ENCODE results near the gene MIA2. TPM values are rescaled to one million over a fixed set of nuclear protein-coding genes. Genes with fewer than 3 reads are reported as not detected.
"Not testable (repeated sequence)": the region's sequence is repeated elsewhere in the genome, so short reads cannot be mapped to it uniquely, and the experiment has no call there.

Gene MIA2
- total RNA-seq, 6 experiments from 2014 or later, result 58.7 to 90.8 (median 73.6) TPM

GRCh38 chr14:39231751-39232553 lies 1.8 kb upstream of the MIA2 start:
- TF ChIP-seq, protein P1, sequence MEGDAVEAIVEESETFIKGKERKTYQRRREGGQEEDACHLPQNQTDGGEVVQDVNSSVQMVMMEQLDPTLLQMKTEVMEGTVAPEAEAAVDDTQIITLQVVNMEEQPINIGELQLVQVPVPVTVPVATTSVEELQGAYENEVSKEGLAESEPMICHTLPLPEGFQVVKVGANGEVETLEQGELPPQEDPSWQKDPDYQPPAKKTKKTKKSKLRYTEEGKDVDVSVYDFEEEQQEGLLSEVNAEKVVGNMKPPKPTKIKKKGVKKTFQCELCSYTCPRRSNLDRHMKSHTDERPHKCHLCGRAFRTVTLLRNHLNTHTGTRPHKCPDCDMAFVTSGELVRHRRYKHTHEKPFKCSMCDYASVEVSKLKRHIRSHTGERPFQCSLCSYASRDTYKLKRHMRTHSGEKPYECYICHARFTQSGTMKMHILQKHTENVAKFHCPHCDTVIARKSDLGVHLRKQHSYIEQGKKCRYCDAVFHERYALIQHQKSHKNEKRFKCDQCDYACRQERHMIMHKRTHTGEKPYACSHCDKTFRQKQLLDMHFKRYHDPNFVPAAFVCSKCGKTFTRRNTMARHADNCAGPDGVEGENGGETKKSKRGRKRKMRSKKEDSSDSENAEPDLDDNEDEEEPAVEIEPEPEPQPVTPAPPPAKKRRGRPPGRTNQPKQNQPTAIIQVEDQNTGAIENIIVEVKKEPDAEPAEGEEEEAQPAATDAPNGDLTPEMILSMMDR (IDR thresholded peaks at IDR 0.05), result peak; percentile 28 to 46 (median 36)
- H3K9me3 ChIP-seq; H3K27me3 ChIP-seq; H3K4me3 ChIP-seq; intact Hi-C loops (cut with DNase I); H3K36me3 ChIP-seq: not testable (repeated sequence)
- peak; percentile 31 to 62 (median 62) for DNase-seq
- peak; percentile 64 to 80 (median 69) for ATAC-seq
- 65% methylated on average over 10 of the region's 11 CpGs for WGBS (ENCODE audit: insufficient coverage, low coverage, low lambda C conversion rate, missing lambda C conversion rate)
- Histone ChIP-seq H3K27ac (peak overlapping the region in 2 of 3 donors; percentile 80), H3K4me1 (peaks cover 0 to 24% (median 8%) of the 10 kb centered on the region in 4 donors)

DNA sequence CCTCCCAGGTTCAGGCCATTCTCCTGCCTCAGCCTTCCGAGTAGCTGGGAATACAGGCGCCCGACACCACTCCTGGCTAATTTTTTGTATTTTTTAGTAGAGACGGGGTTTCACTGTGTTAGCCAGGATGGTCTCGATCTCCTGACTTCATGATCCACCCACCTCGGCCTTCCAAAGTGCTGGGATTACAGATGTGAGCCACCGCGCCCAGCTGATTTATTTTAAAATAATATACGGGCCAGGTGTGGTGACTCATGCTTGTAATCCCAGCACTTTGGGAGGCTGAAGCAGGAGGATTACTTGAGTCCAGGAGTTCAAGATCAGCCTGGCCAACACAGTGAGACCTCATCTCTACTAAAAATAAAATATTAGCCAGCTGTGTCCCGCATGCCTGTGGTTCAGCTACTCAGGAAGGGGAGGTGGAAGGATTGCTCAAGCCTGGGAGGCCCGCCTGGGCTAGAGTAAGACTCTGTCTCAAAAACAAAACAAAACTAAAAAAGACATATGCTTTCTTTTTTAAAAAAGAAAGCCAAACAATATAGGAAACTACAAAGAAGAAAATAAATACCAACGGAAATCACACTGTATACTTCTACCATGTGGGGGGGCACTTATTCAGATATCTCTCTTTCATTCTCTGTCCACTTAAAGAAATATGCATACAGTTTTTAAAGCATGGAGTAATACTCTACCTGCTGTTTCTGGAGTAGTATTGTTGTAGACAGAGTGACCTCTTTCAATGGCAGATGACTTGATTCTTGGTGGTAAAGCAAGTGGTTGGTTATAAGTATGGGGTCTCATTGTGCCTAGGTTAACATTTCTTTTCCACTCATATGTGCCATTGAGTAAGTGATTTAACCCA lies 930 bp upstream of the MIA2 start:
- Histone ChIP-seq H3K36me3 (no peaks in the 10 kb centered on the region), H3K9me3 (no peaks in the 10 kb centered on the region), H3K4me1 (peaks cover 0 to 30% (median 9%) of the 10 kb centered on the region in 4 donors), H3K27me3 (no peaks in the 10 kb centered on the region), H3K4me3 (no peak overlapping the region), H3K27ac (peak overlapping the region; percentile 52 to 80 (median 80))
- TF ChIP-seq, protein P1 (IDR thresholded peaks at IDR 0.05), result no peak
- no peak for TF ChIP-seq POLR2A (IDR thresholded peaks at IDR 0.05)
- intact Hi-C loops (cut with DNase I), result no loop called here
- WGBS (ENCODE audit: insufficient coverage, low coverage, low lambda C conversion rate, missing lambda C conversion rate), result 52% methylated on average over 10 of the region's 12 CpGs
- DNase-seq (peak in 2 of 3 donors; percentile 46 to 52), ATAC-seq (peak; percentile 52 to 76 (median 54))

DNA sequence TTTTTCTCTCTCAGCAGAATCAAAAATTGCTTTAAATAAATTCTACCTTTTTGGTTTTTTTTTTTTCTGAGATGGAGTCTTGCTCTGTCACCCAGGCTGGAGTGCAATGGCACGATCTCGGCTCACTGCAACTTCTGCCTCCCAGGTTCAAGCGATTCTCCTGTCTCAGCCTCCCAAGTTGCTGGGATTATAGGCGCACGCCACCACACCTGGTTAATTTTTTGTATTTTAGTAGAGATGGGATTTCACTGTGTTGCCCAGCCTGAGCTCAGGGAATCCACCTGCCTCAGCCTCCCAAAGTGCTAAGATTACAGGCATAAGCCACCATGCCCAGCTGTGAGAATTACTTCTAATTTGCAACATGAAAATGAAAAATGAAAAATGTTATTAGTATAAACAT lies 1.3 kb downstream of the MIA2 start:
- ATAC-seq; H3K36me3 ChIP-seq; H3K27me3 ChIP-seq; H3K9me3 ChIP-seq; DNase-seq; intact Hi-C loops (cut with DNase I): not testable (repeated sequence)
- peaks cover 0 to 30% (median 9%) of the 10 kb centered on the region in 4 donors for H3K4me1 ChIP-seq
- 27% methylated on average over 5 of the region's 5 CpGs for WGBS (ENCODE audit: insufficient coverage, low coverage, low lambda C conversion rate, missing lambda C conversion rate)
- peak overlapping the region; percentile 21 to 58 (median 52) for H3K4me3 ChIP-seq
- H3K27ac ChIP-seq, result peak overlapping the region in 2 of 3 donors; percentile 80

- H3K27me3 ChIP-seq; H3K36me3 ChIP-seq; H3K9me3 ChIP-seq; ATAC-seq; DNase-seq; intact Hi-C loops (cut with DNase I): not testable (repeated sequence)
- H3K4me1 ChIP-seq, result peaks cover 0 to 30% (median 9%) of the 10 kb centered on the region in 4 donors
- peak overlapping the region; percentile 21 to 58 (median 52) for H3K4me3 ChIP-seq
- H3K27ac ChIP-seq, result peak overlapping the region in 1 of 3 donors; percentile 8
Observed at GRCh38 chr14:39235466-39235865, 1.8 kb downstream of the MIA2 start.

- no peak overlapping the region for H3K4me3 ChIP-seq
- no peak overlapping the region for H3K27ac ChIP-seq
- peaks cover 0 to 17% (median 6%) of the 10 kb centered on the region in 4 donors for H3K4me1 ChIP-seq
- DNase-seq (no peak), ATAC-seq (no peak)
- peaks cover 0 to 14% (median 3%) of the 10 kb centered on the region in 4 donors for H3K36me3 ChIP-seq
- 77% methylated on average over 1 of the region's 1 CpG for WGBS (ENCODE audit: insufficient coverage, low coverage, low lambda C conversion rate, missing lambda C conversion rate)
- TF ChIP-seq POLR2A (IDR thresholded peaks at IDR 0.05), result no peak
- TF ChIP-seq, protein P1 (IDR thresholded peaks at IDR 0.05), result no peak
- no peaks in the 10 kb centered on the region for H3K27me3 ChIP-seq
- intact Hi-C loops (cut with DNase I), result no loop called here
- no peaks in the 10 kb centered on the region for H3K9me3 ChIP-seq
Observed at GRCh38 chr14:39240769-39241168, 7.1 kb downstream of the MIA2 start.

All from right lobe of liver (tissue), 6 donors.